ENCODE results near the gene ADAMTS9.

Gene ADAMTS9

GRCh38 chr3:64563751-64564150 is 124.0 kb downstream of the ADAMTS9 start:
- TF ChIP-seq CTCF (IDR thresholded peaks at IDR 0.05; ENCODE audit: insufficient read depth, low read length, poor library complexity, severe bottlenecking) (no peak), EZH2phosphoT487 (conservative IDR thresholded peaks at IDR 0.05; ENCODE audit: low read length) (no peak)
- H3K9ac ChIP-seq (ENCODE audit: low read length): no peak overlapping the region
- no peak overlapping the region for H3K4me2 ChIP-seq (ENCODE audit: low read depth, low read length, poor library complexity, severe bottlenecking)
- no peak overlapping the region for H2AFZ ChIP-seq (ENCODE audit: low read depth, low read length, severe bottlenecking)
- no peak overlapping the region for H3K4me3 ChIP-seq (ENCODE audit: insufficient read depth, low read length, poor library complexity, severe bottlenecking)
- H3K27ac ChIP-seq (ENCODE audit: low read depth, low read length): no peak overlapping the region
- no peaks in the 10 kb centered on the region for H4K20me1 ChIP-seq (ENCODE audit: low read depth, low read length)
- H3F3A ChIP-seq (ENCODE audit: insufficient read depth): no peaks in the 10 kb centered on the region
- H3K9me3 ChIP-seq (ENCODE audit: insufficient read depth, low read length): no peaks in the 10 kb centered on the region
- no peaks in the 10 kb centered on the region for H3K79me2 ChIP-seq (ENCODE audit: insufficient read depth, low read length)
- no peaks in the 10 kb centered on the region for H3K9me2 ChIP-seq (replicated peaks; ENCODE audit: insufficient read depth, low read length)
- H3K27me3 ChIP-seq (ENCODE audit: low read length): no peaks in the 10 kb centered on the region
- H3K36me3 ChIP-seq (ENCODE audit: low read length): no peaks in the 10 kb centered on the region

- Histone ChIP-seq H3K36me3 (ENCODE audit: low read length) (no peaks in the 10 kb centered on the region), H3K79me2 (ENCODE audit: insufficient read depth, low read length) (no peaks in the 10 kb centered on the region), H3K4me3 (ENCODE audit: insufficient read depth, low read length, poor library complexity, severe bottlenecking) (no peak overlapping the region), H3K4me2 (ENCODE audit: low read depth, low read length, poor library complexity, severe bottlenecking) (no peak overlapping the region), H3K9me2 (replicated peaks; ENCODE audit: insufficient read depth, low read length) (no peaks in the 10 kb centered on the region), H2AFZ (ENCODE audit: low read depth, low read length, severe bottlenecking) (no peak overlapping the region), H3K27me3 (ENCODE audit: low read length) (no peaks in the 10 kb centered on the region), H3K9me3 (ENCODE audit: insufficient read depth, low read length) (no peaks in the 10 kb centered on the region), H3F3A (ENCODE audit: insufficient read depth) (no peaks in the 10 kb centered on the region), H3K9ac (ENCODE audit: low read length) (no peak overlapping the region), H3K27ac (ENCODE audit: low read depth, low read length) (no peak overlapping the region), H4K20me1 (ENCODE audit: low read depth, low read length) (no peaks in the 10 kb centered on the region)
- TF ChIP-seq EZH2phosphoT487 (conservative IDR thresholded peaks at IDR 0.05; ENCODE audit: low read length): no peak
- TF ChIP-seq CTCF (IDR thresholded peaks at IDR 0.05; ENCODE audit: insufficient read depth, low read length, poor library complexity, severe bottlenecking): no peak
Measured at GRCh38 chr3:64561868-64562267, 125.9 kb downstream of the ADAMTS9 start.

DNA sequence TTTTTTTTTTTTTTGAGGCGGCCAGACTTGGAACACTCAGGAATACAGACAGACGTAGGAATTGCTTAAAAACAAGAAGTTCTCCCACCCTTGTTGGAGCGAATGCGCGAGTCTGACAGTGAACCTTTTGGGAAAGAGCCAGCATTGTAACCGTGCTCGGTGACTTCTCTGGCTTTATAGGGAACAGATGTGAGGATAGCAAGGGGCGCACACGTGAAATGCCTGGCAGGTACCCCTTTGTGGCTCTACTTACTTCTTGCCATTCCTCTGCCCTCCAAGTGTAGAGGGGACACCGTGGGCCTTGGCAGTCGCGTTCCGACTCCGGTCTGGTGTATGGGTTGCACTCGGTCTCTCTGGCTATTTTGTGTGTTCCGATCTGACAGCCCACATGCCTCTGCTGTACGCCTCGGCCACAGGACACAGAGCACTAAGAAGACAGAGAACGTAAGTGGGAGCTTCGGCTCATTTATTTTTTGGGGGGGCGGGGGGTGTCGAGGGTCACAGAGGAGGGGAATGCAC is 126.4 kb downstream of the ADAMTS9 start:
- Histone ChIP-seq H3K4me2 (ENCODE audit: low read depth, low read length, poor library complexity, severe bottlenecking) (no peak overlapping the region), H3K9ac (ENCODE audit: low read length) (no peak overlapping the region), H3K9me3 (ENCODE audit: insufficient read depth, low read length) (no peaks in the 10 kb centered on the region), H3K4me3 (ENCODE audit: insufficient read depth, low read length, poor library complexity, severe bottlenecking) (no peak overlapping the region), H3K36me3 (ENCODE audit: low read length) (no peaks in the 10 kb centered on the region), H4K20me1 (ENCODE audit: low read depth, low read length) (no peaks in the 10 kb centered on the region), H3K27me3 (ENCODE audit: low read length) (no peaks in the 10 kb centered on the region), H3K27ac (ENCODE audit: low read depth, low read length) (no peak overlapping the region), H2AFZ (ENCODE audit: low read depth, low read length, severe bottlenecking) (no peak overlapping the region), H3K79me2 (ENCODE audit: insufficient read depth, low read length) (no peaks in the 10 kb centered on the region), H3F3A (ENCODE audit: insufficient read depth) (no peaks in the 10 kb centered on the region), H3K9me2 (replicated peaks; ENCODE audit: insufficient read depth, low read length) (no peaks in the 10 kb centered on the region)
- TF ChIP-seq CTCF (IDR thresholded peaks at IDR 0.05; ENCODE audit: insufficient read depth, low read length, poor library complexity, severe bottlenecking): no peak
- TF ChIP-seq EZH2phosphoT487 (conservative IDR thresholded peaks at IDR 0.05; ENCODE audit: low read length): no peak

Measured in SU-DHL-6 (cell line).